Fibroblast of skin of right quadriceps (primary cell): ENCODE measurements around the gene TSHZ3.

Experiments
- DNase-seq: peaks from one replicate; pipeline ENCODE4 v3.0.0-alpha.2; 2013

The TSHZ3 gene

DNA sequence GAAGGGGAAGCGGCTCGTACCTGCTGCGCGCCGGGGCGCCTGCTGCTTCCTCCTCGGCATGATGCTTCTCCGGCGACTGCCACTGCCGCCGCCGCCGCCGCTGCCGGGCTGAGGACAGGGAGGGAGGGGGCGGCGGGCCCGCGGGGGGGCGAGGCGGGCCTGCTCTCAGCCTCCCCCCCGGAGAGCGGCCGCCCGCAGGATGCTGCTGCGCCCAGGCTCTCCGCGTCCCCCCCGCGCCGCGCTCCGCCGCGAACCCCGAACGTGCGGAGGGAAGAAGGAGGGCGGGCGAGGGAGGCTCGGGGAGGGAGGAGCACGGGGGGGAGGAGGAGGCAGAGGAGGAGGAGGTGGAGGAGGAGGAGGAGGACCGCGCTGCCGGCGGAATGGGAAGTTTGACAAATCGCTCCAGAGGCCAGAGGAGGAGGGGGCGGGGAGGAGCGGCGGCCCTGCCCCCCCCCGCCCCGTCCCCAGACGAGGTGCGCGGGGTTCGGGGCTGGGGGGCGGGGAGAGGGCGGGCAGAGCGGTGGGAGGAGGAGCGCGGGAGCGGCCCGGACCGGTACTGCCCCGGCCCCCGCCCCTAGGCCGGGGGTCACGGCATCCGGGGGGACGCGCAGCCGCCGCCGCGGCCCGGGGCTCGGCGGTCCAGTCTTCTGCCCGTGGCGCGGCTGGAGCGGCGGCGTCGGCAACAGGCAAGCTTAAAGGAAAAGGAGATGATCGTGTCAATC lies at the start of gene TSHZ3:
Gene TSHZ3, minus strand, starts transcription at position 277 of the 722 bp plus-strand sequence. Its CDS starts 217 bp downstream, at position 60.
- peak; percentile 89 for DNase-seq

DNA sequence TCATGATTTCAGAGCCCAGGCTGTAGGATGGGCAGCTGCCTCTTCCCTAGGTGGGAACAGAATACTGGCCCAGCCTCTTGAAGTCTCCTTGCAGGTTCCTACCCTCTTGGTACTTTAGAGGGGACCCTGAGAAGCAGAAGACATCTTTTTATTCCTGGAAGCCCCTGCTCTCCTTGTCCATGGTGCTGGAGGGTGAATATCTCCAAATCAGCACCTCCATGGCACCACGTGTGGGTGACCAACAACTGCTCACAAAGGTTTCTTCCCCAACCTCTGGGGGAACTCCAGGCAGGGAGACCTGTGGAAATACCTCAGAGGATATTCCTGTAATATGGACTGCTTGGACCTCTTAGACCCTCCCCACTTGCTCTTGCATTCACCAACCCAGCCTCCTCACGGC lies 48.1 kb upstream of the TSHZ3 start:
- DNase-seq, result no peak

GRCh38 chr19:31392464-31392863 lies 43.2 kb upstream of the TSHZ3 start:
- no peak for DNase-seq

DNA sequence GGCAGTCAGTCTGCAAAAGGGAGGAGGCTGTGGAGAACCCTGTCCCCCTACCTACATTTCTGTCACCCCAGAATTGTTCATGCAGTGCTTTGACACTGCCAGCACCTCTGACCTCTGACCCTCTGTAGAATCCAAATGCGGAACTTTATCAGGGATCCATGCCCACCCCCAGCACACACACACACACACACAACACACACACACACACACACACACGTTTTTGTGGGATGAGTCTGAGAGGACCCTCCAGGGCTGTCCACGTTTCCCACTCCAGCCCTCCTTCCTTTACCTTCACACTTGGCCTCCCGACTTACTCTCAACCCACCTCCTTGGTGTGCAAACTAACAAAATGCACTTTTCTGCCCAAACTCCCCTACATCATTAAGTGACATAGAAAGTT lies 42.3 kb upstream of the TSHZ3 start:
- no peak for DNase-seq

GRCh38 chr19:31390711-31391110 lies 41.5 kb upstream of the TSHZ3 start:
- no peak for DNase-seq

GRCh38 chr19:31389874-31390273 lies 40.6 kb upstream of the TSHZ3 start:
- DNase-seq, result no peak

- DNase-seq, result no peak
Measured at GRCh38 chr19:31387717-31388301, 38.6 kb upstream of the TSHZ3 start.

GRCh38 chr19:31386806-31387205 lies 37.6 kb upstream of the TSHZ3 start:
- no peak for DNase-seq

DNA sequence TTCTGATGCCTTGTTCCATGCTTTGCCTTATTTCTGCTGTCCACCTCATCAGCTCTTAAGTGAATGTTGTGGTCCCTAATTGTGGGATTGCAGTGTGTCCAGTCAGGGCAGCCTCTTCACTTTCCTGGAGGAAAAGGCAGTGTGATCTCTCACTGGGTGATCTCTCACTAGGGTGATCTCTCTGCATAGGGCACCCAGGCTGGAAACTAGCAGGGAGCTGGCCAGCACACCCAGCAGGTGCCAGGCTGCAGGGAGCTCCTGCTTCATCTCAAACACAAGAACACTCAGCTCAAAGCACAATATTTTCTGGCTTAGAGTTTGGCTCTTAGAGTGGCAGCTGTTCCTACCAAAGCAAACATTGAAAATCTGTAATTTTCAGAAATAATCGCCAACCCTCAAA lies 36.5 kb upstream of the TSHZ3 start:
- no peak for DNase-seq

DNA sequence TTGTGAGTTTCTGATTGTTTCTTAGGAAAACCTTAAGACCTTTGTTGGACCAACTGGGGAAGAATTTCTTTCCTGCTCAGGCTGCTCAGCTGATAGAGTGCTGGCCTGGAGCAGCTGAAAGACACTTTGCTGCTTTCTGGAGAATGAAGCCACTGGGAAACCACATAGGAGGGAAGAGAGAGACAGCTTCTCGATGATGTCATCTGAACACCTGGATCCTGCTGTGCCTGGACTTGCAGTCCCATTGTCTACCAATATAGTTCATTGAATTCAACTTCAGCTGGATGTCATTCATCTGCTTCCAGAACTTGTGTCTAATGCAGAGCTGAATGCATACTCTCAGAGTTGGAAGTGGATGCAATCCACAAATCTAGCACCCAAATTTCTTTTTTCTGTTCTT lies 34.3 kb upstream of the TSHZ3 start:
- no peak for DNase-seq

DNA sequence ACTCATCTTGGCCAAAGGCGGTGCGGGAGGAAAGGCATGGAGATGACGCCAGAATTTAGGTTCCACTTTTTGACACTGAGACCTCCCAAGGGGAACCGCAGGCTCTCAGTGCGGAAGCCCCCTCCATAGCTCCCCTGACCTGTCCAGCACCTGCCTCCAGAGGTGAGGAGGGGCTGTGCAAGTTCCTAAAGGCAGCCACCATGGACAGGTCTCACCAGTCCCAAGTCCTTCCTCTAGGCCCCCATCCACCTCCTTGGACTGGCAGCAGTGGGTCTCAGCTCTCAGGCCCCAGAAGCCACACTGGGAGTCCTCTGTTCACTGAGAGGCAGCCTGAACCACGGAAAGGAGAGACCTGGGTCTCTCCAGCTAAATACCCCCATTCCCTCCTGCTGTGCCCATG lies 31.6 kb upstream of the TSHZ3 start:
- no peak for DNase-seq

- DNase-seq, result peak; percentile 94
Measured at GRCh38 chr19:31378404-31378803, 29.2 kb upstream of the TSHZ3 start.

- no peak for DNase-seq
Measured at GRCh38 chr19:31377736-31378135, 28.5 kb upstream of the TSHZ3 start.

- DNase-seq, result no peak
Measured at GRCh38 chr19:31372246-31372781, 23.1 kb upstream of the TSHZ3 start.

DNA sequence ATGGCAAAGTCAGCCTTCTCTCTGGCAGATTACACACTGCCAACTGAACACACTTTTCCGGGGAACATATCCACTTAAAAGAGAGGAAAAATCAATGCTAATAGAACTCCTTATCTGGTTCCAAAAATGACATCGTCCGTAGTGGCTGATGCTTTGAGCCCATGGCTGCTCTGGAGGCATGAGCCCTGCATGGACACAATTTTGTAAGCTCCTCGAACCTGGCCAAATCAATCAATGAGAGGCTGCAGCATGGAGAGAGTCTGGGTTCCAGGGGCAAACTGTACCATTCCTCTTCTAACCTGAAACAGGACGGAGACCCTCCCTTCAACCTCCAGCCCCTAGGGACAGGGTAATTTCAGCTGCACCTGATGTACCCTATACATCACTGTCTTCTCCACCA lies 21.0 kb upstream of the TSHZ3 start:
- no peak for DNase-seq

GRCh38 chr19:31364963-31365362 lies 15.7 kb upstream of the TSHZ3 start:
- DNase-seq, result no peak

DNA sequence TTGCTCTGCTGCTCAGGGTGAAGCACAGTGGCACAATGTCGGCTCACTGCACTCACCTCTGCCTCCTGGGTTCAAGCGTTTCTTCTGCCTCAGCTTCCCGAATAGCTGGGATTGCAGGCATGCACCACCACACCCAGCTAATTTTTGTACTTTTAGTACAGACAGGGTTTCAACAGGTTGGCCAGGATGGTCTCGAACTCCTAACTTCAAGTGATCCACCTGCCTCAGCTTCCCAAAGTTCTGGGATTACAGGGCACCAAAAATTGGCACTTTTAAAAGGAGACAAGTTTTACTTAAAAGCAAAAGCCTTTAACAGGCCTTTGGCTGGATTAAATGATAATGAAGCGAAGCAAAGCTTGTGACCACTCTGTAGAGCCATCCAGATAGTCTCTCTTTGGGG lies 12.5 kb upstream of the TSHZ3 start:
- no peak for DNase-seq

DNA sequence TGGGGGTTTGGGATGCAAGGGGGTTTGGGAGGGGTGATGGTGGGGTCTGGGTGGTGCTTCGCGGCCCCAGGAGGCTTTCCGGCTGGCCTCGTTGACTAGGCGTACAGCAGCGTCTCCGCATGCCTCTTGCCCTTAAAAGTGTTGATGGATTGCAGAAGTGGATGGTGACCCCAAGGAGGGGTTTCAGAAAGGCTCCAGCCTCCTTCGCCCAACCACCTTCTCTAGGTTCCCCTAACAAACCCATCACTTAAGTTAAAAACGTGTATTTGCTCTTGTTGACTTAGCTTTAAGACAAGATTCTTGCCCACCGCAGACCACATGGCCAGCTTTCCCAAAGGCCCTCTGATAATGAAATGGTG lies 8.1 kb upstream of the TSHZ3 start:
- DNase-seq, result no peak

DNA sequence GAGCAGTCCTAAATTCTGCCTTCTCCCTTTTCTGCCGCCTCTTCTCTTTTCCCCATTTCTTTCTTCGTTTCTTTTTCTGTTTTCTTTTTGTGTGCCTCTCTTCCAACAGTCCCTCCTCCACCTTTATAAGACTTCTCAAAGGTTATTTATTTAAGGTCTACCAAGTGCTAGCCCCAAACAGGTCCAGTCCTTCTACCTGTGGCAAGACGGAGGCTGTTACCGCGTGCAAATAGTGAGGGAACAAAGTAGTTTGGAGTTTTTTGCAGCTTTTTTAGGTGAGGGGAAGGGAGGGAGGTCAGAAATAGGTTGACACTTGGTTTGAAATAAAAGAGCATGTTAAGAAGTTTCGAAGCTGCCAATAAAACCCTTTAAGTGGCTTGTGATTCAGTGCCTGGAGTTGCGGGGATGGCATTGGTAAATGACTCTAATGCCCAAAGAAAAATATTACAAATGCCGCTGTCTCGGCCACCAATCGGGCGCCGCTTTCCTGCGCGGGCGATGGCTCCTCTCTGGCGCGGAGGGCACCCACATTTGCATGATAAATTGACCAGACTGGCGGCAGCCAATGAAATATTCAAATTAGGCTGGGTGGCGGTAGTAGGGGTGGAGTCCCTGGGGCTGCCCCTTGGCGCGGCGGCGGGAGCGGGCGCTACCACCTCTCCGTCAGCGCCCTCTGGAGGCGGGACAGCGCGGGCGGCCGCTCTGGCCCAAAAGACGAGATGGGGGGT lies 7.5 kb upstream of the TSHZ3 start:
- no peak for DNase-seq

DNA sequence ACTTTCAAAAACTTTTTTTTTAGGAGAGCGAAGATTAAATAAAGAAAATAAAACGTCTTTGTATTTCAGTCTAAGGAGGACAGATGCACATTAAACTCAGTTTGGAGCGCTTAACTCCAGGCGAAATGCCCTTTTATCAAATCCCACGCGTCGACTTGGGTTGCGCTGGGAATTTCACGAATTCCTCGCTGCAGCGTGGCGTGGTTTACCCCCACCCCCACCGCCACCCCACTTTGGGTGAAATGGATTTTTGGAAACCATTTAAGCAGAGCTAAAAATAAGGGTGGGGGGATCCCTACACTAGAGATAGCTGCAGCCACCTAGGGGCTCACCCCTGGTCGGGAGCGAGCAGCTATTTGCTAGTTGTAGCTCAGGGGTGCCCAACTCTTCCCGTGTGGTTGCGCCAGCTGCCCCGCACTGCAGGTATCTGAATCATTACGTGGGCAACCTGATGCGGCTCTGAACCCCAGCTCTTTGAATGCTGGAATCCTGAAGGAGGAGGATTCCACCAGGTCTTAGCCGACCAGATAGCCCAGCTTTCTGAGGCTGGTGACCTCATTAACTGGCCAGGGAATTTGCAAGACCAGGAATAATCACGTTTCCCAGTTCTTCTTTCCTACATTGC lies 6.5 kb upstream of the TSHZ3 start:
- no peak for DNase-seq

- no peak for DNase-seq
Measured at GRCh38 chr19:31354799-31355664, 5.8 kb upstream of the TSHZ3 start.

- DNase-seq, result no peak
Measured at GRCh38 chr19:31354316-31354715, 5.1 kb upstream of the TSHZ3 start.

GRCh38 chr19:31353833-31354232 lies 4.6 kb upstream of the TSHZ3 start:
- DNase-seq, result no peak
